ENCODE measurements around the gene C20orf204. TPM values are rescaled to one million over a fixed set of nuclear protein-coding genes. Genes with fewer than 3 reads are reported as not detected.
A peak's percentile ranks its signal among the peaks of the same experiment; 100 is the strongest.

C20orf204 gene
- total and polyA plus RNA-seq, 10 of the 15 experiments (the other 5 are each of a cell fraction or from before 2014, with no cell fraction given): 0.24 to 56.0 (median 12.4) TPM

- TF ChIP-seq PBX3 (IDR thresholded peaks at IDR 0.05; ENCODE audit: insufficient replicate concordance, low read depth, low read length): no peak
- no peak for TF ChIP-seq JUND (IDR thresholded peaks at IDR 0.05; ENCODE audit: low read depth, low read length)
- TF ChIP-seq ZBTB40 (IDR thresholded peaks at IDR 0.05; ENCODE audit: borderline replicate concordance): peak; percentile 16; the same call in 1 of the 2 replicates
- TF ChIP-seq ZNF687 (IDR thresholded peaks at IDR 0.05): peak; percentile 58; the same call in 1 of the 2 replicates
- TF ChIP-seq POLR2AphosphoS2 (IDR thresholded peaks at IDR 0.05; ENCODE audit: low read depth, low read length): no peak
- TF ChIP-seq POU2F2 (IDR thresholded peaks at IDR 0.05; ENCODE audit: borderline replicate concordance, low read depth, low read length): no peak
- no peak for TF ChIP-seq MTA3 (IDR thresholded peaks at IDR 0.05; ENCODE audit: borderline replicate concordance, low read length)
These were observed 21.1 kb downstream of the C20orf204 start (continued) for GRCh38 chr20:64056889-64057627.

Measured in GM12878 (cell line).